ENCODE results near the gene NIPAL1.

The NIPAL1 gene

DNA sequence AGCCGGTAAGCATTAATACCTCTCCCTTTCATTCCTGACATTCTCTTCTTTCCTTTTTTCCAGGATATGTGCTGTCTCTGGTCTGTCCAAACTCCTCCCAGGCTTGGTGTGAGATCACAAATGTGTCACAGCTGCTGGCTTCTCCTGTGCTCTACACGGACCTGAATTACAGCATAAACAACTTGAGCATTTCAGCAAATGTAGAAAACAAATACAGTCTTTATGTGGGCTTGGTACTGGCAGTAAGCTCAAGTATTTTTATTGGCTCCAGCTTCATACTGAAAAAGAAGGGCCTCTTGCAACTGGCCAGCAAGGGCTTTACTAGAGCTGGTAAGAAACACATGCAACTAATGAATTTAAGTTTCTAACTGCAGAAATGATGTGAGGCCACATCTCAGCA, 8.4 kb downstream of the NIPAL1 start:
- no peak overlapping the region for H3K4me3 ChIP-seq (ENCODE audit: low read depth, low read length)
- TF ChIP-seq, protein P1, sequence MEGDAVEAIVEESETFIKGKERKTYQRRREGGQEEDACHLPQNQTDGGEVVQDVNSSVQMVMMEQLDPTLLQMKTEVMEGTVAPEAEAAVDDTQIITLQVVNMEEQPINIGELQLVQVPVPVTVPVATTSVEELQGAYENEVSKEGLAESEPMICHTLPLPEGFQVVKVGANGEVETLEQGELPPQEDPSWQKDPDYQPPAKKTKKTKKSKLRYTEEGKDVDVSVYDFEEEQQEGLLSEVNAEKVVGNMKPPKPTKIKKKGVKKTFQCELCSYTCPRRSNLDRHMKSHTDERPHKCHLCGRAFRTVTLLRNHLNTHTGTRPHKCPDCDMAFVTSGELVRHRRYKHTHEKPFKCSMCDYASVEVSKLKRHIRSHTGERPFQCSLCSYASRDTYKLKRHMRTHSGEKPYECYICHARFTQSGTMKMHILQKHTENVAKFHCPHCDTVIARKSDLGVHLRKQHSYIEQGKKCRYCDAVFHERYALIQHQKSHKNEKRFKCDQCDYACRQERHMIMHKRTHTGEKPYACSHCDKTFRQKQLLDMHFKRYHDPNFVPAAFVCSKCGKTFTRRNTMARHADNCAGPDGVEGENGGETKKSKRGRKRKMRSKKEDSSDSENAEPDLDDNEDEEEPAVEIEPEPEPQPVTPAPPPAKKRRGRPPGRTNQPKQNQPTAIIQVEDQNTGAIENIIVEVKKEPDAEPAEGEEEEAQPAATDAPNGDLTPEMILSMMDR (IDR thresholded peaks at IDR 0.05; ENCODE audit: borderline replicate concordance, insufficient read depth, low read depth, low read length): no peak

DNA sequence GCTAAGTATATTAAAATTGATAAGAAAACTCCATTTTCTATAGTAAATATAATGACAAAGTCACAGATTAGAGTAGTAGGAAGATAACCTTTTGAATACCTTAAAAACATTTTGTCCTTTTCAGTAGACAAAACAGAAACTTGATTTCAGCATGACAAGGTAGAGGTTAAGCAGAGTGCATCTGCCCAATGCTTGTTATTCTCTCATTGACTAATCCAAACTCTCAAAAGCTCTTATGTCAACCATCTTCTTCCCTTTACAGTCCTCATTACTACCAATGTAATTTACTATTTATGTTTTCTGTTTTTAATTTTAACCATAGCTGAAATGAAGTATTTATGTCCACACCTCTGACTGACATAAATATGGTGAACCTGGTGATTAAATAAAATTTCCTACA, 11.1 kb downstream of the NIPAL1 start:
- TF ChIP-seq, protein P1 (IDR thresholded peaks at IDR 0.05; ENCODE audit: borderline replicate concordance, insufficient read depth, low read depth, low read length): no peak
- H3K4me3 ChIP-seq (ENCODE audit: low read depth, low read length): no peak overlapping the region

DNA sequence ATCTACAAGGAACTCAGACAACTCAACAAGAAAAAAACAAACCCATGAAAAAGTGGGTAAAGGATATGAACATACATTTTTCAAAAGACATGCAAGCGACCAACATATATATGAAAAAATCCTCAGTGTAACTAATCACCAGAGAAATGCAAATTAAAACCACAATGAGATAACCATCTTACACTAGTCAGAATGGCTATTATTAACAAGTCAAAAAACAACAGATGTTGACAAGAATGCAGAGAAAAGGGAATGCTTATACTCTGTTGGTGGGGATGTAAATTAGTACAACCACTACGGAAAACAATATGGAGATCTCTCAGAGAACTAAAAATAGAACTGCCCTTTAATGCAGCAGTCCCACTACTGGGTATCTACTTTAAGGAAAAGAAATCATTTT, 12.1 kb downstream of the NIPAL1 start:
- H3K4me3 ChIP-seq (ENCODE audit: low read depth, low read length): no peak overlapping the region
- TF ChIP-seq, protein P1 (IDR thresholded peaks at IDR 0.05; ENCODE audit: borderline replicate concordance, insufficient read depth, low read depth, low read length): no peak

DNA sequence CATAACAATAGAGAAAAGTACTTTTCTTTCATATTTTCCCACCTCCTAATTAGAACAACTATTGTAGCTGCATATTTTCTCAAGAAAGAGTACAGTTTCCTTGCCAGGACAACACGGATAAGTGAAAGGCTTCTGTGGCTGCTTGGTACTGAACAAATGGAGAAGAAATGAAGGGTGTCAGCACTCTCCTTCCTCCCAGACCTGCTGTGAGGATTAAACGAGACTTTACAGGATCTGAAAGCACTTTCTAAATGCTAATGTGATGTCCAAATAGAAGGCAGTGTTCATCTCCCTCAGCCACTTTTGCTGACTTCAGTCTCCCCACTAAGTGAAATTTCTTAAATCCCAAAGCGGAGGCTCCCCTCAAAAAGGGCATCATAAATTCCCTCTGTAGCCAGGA, 13.9 kb downstream of the NIPAL1 start:
- no peak overlapping the region for H3K4me3 ChIP-seq (ENCODE audit: low read depth, low read length)
- TF ChIP-seq, protein P1 (IDR thresholded peaks at IDR 0.05; ENCODE audit: borderline replicate concordance, insufficient read depth, low read depth, low read length): no peak

DNA sequence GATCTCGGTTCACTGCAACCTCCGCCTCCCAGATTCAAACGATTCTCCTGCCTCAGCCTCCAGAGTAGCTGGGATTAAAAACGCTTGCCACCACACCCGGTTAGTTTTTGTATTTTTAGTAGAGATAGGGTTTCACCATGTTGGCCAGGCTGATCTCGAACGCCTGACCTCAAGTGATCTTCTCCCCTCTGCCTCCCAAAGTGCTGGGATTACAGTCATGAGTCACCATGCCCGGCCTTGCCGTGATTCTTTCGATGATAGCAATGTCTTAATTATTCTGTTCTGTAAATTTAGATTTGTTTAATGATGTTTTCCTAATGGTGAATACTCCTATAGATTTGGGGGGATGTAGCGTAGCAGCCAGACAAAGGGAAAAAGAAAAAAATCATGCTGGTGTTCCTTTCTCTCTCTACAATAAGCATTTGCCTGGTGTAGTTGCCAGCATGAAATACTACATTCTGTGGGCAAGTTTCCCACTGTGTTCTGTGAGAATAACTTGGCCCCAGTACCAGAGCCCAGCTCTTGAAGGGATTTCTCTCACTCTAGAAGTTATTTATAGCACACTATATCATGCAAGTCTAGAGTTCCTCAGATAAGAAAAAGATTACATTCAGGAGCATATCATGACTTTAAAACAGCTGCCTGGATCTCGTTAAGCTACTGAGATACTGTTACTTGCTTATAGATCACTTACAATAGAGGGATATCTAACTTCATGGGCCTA, 15.4 kb downstream of the NIPAL1 start:
- TF ChIP-seq, protein P1 (IDR thresholded peaks at IDR 0.05; ENCODE audit: borderline replicate concordance, insufficient read depth, low read depth, low read length): no peak

DNA sequence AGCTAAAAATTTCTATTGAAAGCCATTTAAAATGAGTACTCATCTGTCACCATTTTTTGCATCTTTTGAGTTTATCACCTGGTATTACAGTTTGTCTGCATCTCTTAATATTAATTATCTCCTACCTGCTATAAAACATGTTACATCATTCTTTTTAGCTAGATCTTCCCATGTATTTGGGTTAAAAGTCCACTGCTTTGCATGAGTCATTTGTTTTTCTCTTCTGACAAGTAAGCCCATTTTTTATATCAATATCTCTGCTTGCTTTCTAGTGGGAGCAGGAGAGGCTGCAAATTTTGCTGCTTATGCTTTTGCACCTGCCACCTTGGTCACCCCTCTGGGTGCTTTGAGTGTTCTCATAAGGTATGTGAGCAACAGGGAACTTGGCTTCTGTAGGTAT, 16.1 kb downstream of the NIPAL1 start:
- no peak overlapping the region for H3K4me3 ChIP-seq (ENCODE audit: low read depth, low read length)
- TF ChIP-seq, protein P1 (IDR thresholded peaks at IDR 0.05; ENCODE audit: borderline replicate concordance, insufficient read depth, low read depth, low read length): no peak

More for the DNA sequence above, 15.4 kb downstream of the NIPAL1 start:
- no peak overlapping the region for H3K4me3 ChIP-seq (ENCODE audit: low read depth, low read length)

DNA sequence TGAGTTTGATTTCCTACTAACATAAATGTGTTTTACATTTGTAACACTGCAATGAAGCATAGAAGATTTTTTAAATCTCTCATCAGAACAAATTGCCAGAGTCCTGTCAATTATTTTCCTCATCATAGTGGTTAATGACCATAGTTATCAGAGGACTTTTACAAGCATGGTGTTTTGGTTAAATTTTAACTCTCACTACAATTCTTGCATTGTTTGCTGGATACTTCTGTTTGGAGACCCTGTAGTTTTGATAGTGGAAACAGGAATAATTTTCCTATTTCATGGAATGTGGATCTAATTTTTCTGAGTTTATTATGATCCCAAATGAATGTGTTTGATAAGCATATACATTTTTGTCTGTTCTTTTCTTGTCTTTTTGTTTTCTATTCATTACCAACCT, 16.8 kb downstream of the NIPAL1 start:
- no peak overlapping the region for H3K4me3 ChIP-seq (ENCODE audit: low read depth, low read length)
- TF ChIP-seq, protein P1 (IDR thresholded peaks at IDR 0.05; ENCODE audit: borderline replicate concordance, insufficient read depth, low read depth, low read length): no peak

All from GM12875 (cell line).